Hypothalamus (tissue), 51 donors: ENCODE measurements around the gene PPM1A.

Source experiments
- DNase-seq, 51 donors: peaks; one replicate each; lab custom pipeline; 2025; lab: John Stamatoyannopoulos, UW

Gene PPM1A

DNA sequence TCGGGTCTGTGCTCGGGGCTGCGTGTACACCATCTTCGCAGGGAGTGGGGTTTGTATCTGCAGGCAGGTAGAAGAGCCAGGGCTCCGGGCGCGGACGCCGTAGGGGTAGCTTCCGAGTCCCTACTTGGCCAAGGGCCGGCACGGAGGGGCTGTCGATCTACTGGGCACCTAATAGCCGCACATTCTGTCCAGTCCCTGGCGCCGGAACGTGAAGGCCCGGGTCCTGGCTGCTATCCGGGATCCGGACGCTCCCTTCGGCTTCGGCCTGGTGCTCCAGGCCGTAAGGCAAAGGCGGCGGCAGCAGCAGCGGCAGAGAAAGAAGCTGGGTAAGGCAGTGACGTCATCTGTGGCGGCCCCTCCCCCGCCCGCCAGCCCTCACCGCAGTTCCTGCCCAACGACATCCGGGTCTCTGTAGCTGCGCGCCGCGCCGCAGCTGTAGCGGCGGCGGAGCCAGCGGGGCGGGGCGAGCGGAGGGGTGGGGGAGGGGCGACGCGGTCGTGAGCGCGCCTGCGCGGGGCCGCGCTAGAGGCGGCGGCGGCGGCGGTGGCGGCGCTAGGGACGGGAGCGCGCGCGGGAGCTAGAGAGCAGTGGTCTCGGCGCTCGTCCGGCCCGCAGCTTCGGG is at the start of gene PPM1A:
Gene PPM1A (plus strand): TSS at position 525 of the 622 bp plus-strand sequence. CDS start 33,483 bp downstream, outside the sequence.
- DNase-seq, result peak; percentile 65 to 96 (median 91)

DNA sequence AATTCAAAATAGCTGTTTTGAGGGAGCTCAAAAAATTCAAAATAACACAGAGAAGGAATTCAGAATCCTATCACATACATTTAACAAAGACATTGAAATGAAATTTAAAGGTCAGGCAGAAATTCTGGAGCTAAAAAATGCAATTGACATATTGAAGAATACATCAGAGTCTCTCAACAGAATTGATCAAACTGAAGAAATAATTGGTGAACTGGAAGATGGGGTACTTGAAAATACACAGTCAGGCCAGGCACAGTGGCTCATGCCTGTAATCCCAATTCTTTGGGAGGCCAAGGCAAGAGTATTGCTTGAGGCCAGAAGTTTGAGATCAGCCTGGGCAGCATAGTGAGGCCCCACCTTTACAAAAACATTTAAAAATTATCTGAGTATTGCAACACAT is 49.7 kb upstream of the PPM1A start:
- no peak for DNase-seq

DNA sequence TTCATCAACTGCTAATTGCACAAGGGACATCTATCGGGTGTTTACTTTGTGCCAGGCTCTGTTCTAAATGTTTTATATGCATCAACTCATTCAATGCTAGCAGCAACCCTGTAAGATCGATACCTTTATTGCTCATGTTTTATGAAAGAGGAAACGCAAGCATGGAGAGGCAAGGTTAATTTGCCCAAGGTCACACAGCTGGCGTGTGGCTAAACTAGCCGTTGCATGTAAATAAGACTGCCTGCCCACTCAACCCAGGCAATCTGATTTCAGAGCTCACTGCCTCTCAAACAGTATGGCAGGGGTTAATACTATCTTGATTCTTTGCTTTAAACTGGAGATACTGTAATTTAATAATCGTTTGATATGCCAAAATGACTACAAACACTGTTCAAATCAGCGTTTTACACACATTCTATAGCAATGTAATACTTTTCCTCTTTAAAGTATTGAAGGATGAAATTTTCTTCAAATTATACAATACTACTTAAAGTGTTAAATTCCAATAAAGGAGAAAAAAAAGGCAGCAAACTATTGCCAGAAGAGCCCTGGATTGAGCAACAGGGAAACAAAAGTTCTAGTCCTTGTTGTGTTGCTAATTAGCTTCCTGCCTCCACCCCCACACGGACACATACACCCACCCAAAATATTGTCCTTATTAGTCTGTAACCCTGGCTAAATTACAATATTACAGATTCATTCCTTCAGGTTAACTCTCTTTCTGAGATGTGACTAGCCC is 44.7 kb upstream of the PPM1A start:
- no peak for DNase-seq

DNA sequence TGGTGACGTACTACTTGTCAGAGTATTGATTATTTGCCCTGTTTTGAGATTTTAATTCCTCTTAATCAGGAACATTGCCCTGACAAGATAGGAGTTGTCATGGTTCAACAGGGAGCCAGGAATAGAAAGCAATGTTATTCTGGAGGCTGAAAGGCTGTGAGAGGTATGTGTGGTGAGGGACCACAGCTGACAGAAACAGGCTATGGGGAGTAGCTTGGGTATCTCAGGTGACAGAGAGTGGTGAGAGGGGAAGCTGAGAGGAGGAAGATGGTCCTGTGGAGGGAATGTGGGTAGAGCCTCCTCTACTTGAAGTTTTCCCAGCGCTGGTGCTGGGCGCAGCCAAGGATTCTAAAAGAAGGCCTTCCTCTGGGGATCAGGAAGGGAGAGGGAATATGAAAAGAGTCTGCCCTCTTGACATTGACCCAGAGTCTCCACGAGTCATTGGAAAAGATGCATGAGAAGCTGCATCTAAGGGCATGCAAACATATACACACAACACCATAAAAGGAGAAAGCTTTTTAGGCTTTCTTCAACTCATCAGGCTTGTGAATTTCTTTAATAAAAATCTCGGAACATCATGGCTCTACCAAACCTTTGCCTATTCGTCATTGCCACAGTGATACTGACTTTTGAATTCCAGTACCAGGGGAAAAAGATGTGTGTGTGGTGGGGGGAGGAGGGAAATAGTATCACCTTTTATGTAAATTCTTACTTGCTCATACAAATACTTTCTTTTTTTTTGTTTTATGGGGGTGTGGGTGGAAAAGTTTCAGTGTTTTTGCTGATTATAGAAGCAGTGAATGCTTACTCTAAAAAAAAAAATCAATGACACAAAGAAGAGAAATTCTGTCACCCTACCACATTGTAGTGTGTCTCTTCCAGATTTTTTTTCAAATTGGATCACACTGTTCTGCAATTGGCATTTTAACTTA is 43.9 kb upstream of the PPM1A start:
- peak in 1 of 51 donors; percentile 16 for DNase-seq

DNA sequence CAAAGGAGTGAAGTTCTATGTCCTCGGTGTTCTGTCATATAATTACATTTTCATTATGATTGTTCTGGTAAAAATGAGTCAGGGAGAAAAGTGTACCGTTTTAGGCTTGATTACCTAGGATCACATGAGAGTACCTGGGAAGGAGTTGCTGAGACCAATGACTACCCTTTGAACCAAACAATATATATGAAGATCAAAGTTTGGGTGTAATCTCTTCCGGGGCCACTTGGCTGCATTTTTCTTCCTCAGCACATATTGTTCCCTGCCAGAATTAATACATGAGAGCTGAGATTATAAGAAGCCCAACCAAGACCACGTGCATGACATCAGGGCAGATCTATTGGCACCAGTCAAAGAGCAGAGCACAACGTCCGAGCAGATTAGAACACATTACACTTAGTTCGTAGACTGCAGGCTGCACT is 42.8 kb upstream of the PPM1A start:
- no peak for DNase-seq

DNA sequence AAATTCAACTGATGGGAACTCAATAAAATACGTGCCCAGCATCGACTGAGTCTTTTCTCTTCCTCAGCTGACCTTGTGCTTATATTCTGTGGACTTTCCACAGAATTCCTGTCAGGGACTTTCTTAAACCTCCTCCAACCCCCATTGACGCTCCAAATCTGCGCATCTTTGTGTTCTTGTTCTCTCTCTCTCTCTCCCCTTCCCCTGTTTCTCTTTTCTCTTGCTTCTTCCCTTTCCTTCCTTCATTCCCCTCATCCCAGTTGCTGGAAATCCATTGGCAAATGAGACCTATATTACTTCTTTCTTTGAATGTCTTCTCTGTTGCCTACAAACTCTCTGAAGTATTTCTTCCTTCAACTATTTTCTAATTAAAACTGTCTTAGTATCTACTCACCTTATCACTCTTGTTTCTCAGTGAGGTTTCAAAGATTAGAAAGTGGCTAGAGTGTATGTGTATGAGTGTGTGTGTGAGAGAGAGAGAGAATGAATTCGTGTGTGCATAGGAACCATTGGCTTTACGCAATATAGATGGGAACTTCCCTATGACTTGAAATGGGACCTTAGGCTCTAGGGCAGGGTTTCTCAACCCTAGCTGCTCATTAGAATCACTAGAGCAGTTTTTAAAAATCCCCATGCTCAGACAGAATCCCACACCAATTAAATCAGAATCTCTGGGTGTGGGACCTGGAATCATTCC is 42.0 kb upstream of the PPM1A start:
- no peak for DNase-seq

DNA sequence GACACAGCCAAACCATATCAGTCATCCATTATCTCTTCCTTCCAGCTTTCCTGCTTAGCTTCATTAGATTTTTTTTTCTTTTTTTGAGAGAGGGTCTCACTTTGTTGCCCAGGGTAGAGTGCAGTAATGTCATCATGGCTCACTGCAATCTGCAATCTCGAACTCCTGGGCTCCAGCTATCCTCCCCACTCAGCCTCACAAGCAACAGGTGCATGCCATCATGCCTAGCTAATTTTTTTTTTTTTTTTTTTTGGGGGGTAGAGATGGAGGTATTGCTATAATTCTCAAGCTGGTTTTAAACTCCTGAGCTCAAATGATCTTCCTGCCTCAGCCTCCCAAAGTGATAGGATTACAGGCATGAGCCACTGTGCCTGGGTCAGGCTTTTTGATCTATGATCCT is 38.3 kb upstream of the PPM1A start:
- no peak for DNase-seq

DNA sequence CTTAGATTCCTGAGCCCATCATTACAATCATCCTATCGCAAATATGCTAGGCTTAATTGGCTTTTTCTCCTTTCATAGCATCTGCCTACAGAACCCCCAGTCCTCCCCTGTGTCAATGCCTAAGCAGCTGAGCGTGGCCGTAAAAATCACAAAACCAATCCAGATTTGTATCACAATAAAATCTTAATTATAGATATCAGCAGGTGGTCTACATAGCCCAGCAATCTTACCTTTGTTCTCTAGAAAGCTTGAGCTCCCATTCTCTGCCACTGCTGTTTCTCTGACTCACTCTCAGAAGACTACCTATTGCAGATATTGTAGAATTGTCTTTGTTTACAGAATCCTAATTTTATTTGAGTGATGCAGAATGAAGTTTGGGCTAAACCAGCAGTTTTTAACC is 37.9 kb upstream of the PPM1A start:
- no peak for DNase-seq

DNA sequence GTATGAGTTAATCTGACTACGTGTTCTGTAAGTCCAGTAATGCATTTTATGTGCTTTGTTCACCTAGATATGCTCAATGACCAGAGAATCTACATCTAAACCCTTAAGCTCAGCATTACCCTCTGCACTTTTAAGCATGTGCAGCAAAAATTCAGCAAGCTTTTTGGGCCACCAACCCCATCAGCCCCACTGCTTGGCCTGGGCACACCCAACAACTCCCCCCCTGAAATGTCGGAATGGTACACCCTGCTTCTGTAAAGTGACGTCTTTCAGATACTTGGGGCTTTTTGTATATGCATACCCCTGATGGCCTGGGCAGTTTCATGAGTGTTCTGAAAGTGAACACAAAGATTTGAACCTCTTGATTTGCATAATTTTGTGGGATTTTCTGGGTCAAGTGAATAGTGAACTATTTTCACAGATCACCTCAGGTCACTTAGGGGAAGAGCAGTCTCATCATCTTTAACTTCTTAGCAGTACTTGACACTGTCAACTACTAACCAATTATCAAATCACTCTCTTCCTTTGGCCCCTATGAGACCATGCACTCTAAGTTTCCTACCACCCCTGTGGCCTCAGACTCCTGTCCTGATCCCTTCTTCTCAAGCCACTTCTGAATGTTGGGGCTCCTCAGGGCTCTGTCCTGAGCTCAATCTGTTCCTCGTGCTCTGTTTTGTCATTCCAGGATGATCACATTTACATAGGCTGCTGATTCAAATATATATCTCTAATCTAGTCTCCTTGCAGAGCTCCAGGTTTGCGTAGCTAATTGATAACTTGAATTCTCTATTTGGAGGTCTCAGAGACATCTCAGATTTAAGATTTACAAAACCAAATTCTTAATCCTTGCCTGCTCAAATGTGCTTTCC is 36.3 kb upstream of the PPM1A start:
- no peak for DNase-seq

DNA sequence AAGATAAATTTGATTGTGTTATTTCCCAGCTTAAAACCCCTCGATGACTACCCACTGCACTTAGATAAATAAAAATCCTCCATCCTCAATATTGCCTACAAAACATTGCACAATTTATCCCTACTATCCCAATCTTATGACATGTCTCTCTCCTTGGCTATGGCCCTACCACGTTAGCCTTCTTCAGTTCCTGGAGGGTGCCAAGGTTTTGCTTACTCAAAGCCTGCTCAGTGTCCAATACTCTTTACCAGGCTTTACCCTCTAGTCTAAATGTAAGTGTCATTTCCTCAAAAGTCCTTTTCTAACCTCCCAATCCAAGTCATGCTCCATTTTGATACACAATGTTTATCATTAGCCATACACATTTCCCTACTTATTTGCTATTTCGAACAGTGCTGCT is 35.0 kb upstream of the PPM1A start:
- DNase-seq, result no peak

DNA sequence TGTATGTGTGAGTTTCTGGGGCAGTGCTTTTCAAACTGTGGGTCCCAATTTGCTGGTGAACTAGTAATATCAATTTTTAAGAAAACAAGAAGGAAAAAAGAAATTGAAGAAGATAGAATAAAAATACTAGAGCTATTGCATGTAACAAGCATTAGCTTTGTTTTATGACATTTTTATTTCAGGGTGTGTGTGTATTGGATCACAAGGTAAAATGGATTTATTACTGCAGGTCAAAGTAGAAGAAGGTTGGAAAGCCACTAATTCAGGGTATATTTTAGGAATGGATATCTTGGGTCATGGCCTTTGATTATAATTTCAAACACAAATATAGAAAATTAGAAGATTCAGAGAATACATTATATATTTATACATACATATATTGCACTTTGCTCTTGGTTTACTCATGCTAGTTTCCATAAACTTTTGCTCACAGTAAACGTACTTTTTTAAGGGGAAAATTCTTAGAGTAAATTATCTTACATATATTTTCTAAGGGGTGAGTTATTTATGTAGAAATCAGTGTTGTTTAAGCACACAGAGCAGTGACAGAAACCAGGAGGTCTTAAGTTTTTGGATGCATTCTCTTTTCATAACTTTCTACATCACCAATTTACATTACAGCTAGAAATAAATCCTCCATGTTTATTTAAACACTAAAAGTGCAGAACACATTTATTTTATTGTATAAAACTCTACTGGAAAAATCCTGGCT is 34.5 kb upstream of the PPM1A start:
- no peak for DNase-seq

DNA sequence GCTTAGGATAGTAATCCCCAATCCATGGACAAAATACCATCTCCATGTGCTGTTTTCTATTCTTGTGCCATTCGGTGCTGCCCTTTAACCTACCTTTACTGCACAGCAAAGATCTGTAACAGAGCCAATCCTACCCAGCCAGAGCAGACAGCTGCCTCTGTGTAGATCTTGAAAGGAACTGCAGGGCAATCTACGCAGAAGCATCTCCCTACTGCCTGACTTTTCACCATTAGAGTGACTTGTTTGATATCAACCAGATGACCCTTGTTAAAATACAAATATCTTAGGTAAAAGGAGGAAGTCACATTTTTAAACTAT is 33.9 kb upstream of the PPM1A start:
- DNase-seq, result no peak

DNA sequence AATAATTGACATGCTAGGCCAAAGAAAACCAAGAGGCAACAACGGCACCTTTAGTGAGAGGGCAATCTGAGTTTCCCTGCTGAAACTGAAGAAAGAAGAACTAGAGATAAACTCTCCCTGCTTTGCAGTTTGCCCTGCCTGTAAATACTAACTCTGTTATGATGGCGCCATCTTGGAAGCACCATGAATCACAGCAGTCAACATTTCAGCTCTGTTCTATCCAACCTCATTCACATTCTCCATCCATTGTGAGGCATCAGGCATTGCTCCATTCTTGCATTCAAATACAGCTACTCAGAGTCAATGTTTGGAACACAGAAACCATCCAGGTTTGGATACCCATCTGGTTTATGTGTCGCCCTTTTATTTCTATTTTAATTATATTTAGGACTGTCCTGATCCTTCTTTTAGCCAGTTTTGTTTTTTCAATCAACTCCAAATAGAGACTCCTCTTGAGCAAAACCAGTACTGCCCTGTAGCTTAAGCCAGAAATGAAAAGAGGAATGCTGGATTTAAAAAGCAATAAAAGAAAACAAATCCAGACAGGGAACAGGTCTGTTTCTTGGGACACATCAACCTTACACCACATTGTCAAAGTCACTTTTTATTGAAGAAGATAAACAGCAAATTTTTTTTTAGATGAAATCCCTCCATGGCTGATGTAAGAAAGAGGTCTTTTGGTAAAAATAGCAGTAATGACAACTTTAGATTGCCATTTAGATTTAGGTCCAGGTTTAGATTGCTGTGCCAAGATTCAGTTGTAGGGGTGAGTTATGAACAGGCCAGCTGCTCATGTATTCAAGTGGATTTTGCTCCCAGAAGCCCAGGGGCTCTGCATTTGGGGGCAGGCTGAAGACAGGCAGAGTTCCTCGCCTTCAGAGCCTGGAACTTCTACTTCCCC is 33.3 kb upstream of the PPM1A start:
- DNase-seq, result no peak

DNA sequence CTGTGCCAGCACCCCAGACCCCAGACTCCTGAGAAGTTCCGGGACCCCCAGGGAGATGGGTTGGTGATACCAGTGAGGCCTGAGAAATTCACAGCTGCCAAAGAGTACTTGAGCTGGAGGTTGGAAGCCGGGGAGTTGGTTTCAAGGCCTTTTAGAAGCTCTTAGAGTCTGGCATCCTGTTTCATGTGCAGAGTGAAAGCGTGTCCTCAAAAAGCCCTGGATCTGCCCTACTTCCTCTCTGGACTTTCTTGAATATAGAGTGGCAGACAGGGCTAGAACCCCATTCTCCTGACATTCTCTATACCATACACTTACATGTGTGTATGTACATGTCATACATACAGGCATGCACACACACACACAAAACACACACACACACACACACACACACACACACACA is 31.3 kb upstream of the PPM1A start:
- DNase-seq, result peak in 5 of 51 donors; percentile 3 to 23 (median 4)

DNA sequence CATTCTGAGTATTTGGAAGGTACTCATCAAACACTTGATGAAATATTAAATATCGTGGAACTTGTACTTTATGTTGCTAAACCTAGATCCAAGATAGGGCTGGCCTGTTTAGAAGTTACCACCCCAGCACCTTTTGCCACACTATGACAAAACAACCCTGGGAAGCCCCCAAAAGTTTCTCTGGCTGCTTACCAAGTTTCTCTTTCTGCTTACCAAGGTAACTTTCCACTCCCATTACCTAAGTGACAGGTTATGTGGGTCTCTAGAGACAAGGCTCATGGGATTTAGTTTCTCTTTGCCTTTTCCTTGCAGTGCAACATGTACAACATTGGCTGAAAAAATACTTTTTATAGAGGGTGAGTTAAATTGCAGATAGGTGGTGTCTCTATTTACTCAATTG is 28.9 kb upstream of the PPM1A start:
- DNase-seq, result no peak

DNA sequence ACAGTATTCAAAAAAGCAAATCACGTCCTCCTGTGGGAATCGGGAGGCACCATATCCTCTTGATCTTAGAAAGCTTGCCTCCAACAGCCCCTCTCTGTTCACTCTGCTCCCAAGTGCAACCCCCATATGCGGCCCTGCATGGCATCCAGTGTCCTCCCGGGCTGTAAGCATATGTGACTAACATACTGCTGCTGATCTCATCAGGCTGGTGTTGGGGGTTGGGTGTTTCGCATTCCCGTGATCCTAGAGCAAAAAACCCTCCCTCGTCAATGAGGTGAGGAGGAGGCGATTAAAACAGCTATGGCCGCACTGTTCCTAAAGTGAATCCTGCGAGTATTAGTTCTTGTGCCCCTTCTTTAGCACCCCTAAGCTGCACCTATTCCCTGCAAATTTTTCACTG is 28.1 kb upstream of the PPM1A start:
- no peak for DNase-seq

DNA sequence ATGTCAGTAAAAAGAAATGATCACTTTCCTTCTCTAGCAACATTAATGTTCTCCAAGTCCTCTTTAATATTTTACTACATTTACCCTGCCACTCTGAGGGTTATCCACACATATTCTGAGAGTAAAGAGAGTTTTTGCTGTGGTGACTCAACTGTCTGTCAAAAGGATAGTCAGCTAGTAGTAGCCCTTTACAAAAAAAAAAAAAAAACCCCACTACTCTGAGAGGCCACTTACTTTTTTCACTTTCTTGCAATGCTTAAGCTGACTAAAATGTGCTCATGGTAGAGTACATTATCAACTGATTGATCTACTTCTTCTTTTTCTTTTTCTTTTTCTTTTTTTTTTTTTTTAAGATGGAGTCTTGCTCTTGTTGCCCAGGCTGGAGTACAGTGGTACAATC is 27.6 kb upstream of the PPM1A start:
- DNase-seq, result no peak

DNA sequence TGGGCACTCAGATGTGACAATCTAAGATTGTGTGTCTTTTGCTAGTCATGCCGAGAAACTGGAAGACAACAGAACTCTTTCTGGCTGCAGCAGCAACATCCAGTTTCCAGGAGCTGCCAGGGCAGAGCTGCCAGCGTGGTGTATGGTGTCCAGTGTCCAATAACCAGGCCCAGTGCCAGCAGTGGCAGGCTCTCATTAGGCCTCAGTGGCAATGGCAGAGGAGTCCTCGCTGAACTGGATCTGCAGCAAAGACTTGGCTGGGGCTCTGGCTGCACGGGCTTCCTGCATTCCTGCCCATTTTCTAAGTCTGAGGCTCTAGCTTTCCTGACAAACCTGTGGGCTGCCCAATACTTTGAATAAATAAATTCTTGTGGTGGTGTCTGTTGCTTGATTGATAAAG is 26.2 kb upstream of the PPM1A start:
- peak; percentile 3 to 92 (median 69) for DNase-seq
